SW480 (cell line): ENCODE data around the gene LYSMD2.

Experiments used
- DNase-seq: peaks from one replicate; pipeline ENCODE4 v3.0.0-alpha.2; 2016; ENCODE audit warnings: low spot score

LYSMD2 gene

DNA sequence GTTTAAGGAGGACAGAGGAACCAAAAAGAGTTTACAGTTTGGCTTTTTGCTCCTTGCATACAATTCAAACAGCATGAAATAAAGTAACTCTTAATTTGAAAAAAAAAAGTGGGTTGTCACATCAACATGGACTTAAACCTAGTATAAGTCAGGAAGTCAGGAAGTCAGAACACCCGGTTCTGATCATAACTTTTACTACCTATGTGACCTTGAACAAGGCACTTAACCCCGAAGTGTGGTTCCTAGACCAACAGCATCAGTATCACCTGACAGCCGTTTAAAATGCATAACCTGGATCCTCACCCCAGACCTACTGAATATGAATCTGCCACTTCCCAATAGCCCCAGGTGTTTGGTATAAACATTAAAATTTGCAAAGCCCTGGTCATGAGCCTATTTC is 18.7 kb downstream of the LYSMD2 start:
- no peak for DNase-seq

DNA sequence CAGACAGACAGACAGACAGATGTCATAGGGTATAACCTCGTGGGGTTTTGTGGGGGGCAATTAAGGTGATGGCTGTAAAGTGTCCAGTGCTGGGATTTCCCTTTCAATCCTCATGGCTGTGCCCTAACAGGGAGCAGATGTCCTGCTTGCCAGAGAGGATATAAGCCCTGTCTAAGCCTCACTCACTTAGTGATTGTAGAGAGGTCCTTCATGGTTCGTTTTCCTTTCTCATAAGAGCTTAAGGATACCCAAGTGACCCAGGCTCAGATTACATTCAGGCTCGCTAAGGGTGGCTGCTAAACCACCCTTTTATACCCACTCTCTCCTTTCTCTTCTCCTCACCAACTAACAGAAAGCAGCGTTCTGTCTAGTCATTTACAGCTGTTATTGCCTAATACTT is 19.2 kb downstream of the LYSMD2 start:
- DNase-seq: no peak

DNA sequence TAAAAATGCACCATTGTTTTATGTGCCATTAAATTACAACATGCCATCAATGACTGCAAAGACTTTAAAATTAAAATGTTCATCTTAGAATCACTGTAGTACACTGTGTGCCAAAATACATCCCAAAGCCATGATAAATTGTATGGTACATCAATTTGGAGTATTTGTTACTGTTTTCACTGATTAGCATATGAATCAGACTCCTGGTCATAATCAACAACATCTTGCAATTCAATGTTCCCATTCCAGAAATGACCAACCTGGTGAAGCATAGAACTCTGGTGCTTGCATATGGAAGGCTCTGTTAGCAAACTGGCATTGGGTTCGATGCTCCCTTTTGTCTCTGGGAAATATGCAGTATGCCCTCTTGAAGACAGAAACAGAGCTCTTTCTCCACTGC is 22.5 kb downstream of the LYSMD2 start:
- DNase-seq: no peak

DNA sequence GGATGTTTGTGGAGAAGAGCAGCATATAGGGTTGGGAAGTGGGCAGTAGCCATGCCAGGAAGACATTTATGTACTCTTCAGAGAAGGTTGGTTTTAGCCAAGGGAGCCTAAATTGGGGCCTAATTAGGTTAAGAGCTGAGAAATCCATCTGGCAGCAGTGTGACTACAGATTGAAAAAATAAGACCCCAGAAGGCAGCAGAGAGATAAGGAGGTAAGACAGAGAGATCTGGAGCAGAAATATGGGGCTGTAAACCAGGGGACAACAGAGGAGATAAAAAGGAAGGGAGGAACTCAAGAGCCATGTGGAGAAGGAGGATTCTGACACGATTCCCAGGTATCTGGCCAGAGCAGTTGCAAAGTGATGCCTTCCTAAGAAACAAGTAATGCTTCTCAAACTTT is 23.3 kb downstream of the LYSMD2 start:
- DNase-seq: no peak

DNA sequence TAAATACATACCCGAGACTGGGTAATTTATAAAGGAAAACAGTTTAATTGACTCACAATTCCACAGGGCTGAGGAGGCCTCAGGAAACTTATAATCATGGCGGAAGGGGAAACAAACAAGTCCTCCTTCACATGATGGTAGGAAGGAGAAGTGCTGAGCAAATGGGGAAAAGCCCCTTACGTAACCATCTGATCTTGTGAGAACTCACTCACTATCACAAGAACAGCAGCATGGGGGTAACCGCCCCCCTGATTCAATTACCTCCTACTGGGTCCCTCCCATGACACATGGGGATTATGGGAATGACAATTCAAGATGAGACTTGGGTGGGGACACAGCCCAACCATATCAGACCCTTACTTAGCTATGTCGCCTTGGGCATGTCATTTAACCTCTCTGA is 28.4 kb downstream of the LYSMD2 start:
- DNase-seq: no peak

DNA sequence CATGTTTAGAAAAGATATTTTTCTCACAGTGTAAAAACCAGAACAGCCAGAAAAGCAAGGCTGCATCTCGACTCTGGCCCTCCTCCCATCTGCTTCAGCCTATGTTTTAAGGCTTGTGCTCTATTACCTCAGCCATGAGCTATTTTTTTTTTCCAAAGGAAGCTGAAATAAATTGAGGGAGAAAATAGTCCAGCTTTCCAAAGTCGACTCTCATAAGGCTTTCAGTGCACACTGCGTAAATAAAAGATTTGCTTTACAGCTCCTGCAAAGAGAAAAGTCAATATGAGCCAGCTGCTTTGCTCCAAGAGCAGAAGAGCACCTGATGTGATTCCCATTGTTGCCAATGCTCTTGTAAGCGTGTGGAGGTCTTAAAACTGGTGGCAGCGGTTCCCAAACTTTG is 29.4 kb downstream of the LYSMD2 start:
- DNase-seq: no peak

DNA sequence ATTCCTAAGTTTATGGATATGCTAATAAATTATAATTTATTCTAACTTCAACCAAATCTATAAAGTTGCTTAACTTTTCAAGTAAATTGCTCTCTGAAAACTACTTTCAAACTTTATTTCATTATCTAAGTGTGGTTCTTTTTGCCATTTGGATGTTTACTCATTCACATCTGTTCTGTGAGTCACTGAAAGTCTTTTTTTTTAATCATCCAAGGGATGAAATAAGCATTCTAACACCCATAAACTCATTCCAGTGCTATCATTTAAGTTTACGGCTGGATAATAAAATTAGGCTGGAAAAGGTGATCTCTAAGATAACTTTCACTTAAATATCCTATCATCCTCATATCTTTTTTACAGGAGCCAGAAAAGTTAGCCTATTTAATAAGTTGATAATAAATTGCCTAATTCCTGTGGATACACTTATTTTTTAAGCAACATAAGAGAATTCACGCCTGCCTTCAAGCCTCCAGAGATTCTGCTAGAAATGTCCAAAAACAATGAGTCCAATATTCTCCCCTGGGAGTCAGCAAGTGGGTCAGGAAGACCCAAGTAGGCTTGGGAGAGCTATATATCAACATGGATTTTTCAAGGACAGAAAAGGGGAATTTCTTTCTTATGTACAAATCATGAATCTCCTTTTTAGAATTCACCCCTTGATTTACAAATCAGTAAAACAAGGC is 30.4 kb downstream of the LYSMD2 start:
- DNase-seq: no peak

DNA sequence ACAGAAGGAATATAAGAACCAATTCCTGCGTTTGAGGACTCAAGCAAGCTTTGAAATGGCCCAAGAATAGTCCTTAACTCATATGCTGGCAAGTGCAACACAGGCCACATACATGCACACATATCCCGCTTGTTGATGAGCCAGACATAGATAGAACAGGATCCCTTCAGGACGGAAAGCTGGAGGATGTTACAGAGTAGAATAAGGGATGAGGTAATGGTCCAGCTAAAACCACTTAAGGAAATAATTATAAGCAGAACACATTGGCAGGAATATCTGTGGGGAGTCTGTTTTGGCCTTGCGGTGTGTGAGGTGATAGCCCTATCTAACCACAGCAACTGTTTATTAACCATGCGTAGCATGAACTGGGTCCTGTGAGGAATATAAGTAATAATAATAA is 31.2 kb downstream of the LYSMD2 start:
- DNase-seq: no peak

DNA sequence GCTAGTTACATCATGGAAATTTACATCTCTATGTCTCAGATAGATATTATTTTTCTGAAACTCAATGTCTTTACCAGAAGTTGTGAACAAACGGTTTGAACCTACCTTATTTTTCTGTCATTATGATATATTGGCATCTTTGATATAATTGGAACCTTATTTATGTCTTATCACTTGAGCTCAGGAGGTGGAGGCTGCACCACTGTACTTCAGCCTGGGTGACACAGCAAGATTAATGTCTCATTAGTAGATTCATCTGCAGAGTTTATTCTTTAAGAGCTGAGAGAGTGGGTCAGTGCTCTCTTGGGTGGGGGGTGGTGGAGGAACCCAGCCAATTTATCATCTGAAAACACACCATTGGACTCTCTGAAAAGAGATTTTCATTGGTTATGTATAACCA is 34.7 kb downstream of the LYSMD2 start:
- DNase-seq: no peak

DNA sequence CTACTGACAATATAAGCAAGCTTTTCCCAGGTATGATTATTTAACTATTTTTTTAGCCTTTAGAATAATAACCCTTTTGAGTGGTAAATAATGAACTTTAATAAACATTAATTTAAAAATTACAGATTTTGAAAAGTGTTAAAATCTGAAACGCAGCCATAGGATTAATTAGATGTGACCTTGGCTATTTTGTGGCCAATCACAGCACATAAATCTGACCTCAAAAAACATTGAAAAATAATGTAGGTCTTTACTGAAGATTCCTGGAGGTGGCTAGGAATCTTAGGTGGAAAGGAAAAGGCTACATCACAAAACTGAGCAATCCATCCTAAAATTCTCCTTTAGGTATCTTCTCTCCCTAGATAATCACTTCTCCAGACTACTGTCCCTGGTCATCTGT is 38.1 kb downstream of the LYSMD2 start:
- no peak for DNase-seq

DNA sequence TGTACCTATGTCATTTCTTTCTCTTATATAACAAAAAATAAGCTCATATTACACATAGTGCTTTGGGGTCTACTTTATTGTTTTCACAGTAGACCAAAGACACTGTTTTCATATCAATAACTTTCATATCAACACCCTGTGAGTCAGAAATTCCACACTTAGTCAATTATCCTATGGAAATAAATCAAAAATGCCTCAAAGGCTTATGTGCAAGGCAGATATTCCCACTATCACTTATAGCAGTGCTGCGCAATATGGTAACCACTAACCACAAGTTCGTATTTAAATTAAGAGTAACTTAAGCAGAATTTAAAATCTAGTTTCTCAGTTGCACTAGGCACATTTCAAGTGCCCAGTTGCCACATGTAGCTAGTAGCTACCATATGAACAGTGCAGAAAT is 40.3 kb downstream of the LYSMD2 start:
- DNase-seq: no peak

DNA sequence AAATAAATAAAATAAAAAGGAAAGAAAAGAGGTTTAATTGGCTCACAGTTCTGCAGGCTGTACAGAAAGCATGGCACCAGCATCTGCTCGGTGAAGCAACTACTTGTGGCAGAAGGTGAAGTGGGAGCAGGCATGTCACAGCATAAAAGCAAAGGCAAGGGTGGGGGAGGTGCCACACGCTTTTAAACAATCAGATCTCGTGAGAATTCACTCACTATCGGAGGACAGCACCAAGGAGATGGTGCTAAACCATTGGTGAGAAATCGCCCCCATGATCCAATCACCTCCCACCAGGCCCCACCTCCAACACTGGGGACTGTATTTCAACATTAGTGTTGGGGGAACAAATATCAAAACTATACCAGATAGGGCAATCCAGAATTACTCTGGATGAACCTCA is 40.9 kb downstream of the LYSMD2 start:
- DNase-seq: no peak

DNA sequence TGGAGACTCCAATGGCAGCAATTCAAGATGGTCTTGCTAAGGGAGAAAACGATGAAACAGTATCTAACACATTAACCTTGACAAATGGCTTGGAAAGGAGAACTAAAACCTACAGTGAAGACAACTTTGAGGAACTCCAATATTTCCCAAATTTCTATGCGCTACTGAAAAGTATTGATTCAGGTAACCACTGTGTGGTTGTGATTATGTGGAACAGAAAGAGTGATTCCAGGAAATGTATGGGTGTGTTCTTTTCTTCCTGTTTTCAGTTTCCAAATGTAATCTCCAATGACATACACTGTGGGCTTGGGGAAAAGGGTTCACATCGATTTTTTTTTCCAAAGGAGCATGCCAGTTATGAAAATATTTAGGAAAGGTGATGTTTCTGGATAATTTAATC is 45.3 kb downstream of the LYSMD2 start:
- DNase-seq: no peak

DNA sequence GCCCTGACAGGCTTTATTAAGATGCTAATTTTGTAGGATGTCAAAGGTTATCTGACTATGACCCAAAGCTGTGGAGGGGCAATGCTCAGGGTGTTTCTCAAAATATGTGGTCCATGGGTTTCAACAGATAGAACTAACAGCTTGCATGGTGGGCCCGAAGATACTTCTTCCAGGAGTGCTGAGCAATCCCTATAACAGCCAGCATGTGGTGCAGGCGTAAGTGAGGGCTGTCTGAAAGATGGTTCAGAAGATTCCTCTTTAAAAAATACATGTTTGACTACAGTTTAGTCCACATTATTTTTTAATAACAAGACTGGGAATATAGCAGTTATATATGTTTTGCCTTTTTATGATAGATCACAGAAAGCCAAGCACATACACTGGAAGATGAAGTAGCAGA is 48.6 kb downstream of the LYSMD2 start:
- no peak for DNase-seq

DNA sequence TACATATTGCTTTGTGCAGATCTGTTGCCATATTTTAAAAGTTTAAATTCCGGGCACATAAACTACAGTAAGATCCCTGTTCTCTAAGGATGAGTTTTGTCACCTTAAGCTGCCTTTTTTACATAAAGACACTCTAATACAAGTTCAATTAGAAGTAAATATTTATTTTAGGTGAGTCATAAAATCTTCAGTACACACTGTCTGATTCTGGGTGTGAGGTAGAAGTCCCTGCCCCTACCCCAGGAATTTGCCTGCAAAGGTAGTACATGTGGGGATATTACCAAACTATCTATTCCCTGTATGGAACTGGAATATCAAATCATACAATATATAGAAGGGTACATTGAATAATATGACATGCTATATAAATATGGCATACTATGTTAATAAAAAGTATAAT is 49.9 kb downstream of the LYSMD2 start:
- DNase-seq: no peak

DNA sequence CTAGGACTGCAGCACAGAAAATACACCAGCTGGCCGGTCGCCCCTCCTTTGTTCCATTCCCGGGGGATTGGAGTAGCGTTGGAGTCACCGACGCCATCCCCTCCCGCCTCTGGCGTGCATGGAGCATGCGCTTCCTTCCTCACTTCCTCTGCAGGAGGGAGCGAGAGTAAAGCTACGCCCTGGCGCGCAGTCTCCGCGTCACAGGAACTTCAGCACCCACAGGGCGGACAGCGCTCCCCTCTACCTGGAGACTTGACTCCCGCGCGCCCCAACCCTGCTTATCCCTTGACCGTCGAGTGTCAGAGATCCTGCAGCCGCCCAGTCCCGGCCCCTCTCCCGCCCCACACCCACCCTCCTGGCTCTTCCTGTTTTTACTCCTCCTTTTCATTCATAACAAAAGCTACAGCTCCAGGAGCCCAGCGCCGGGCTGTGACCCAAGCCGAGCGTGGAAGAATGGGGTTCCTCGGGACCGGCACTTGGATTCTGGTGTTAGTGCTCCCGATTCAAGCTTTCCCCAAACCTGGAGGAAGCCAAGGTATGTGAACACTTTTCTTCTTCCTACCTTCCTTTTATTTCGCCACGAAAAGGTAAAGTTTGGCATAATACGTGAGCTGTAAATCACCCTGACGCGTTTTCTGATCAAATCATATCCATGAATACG is 56.0 kb downstream of the LYSMD2 start, which contains the start of gene SCG3:
Gene SCG3 (plus strand): TSS at position 201 of the 661 bp plus-strand sequence. CDS start 253 bp downstream, at position 454.
- peak; percentile 75 for DNase-seq

DNA sequence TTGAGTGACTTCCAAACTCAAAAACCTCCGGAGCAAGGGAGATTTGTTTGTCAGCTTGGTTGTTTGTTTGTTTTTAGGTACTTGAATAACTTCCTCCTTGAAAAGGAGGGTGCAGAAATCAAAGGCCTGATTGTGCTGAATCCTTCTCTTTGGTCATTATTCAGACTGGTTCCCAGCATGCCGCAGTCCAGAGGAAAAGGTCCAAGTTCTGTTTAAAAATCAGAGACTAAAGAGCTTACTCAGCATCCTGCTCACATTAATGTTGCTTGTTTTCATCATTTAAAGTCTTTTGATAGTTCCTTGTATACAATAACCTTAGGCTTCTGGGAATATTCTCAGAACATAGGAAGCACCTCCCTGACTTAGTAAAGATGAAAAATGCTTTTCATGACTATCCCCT is 57.1 kb downstream of the LYSMD2 start:
- DNase-seq: no peak

DNA sequence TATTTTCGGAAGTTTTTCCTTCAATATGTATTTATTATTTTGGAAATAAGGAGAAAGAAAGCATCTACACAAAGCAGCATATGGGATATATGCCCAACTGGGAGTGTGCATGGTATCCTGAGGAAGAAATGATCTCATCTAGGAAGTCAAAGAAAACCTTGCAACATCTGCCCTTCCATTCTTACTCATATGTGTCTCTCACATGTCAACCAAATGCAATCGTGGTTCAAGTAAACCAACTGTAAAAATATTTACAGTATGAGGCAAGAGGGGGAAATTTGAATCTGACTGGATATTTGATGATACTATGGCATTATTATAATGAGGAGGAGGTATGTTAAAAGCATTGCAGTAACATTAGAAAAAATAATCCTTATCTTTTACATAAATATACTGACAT is 59.4 kb downstream of the LYSMD2 start:
- no peak for DNase-seq

DNA sequence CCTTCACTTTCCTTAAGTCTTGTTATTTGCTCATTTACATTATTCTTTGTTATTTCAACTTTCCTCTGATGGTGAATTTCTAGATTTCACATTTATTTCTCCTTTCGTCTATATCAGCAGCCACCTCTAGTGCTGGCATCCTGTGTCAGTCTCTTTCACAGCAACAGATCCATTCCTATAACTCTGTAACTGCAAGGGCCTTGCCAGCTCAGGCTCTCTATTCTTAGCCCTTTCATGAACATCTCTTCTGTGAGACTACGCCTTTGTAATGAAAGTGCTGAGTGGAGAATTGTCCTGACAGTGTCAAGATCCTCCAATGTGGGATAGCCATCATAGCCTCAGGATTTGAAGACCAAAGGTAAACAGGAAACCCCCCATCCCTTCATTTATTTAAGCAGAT is 60.0 kb downstream of the LYSMD2 start:
- DNase-seq: no peak

DNA sequence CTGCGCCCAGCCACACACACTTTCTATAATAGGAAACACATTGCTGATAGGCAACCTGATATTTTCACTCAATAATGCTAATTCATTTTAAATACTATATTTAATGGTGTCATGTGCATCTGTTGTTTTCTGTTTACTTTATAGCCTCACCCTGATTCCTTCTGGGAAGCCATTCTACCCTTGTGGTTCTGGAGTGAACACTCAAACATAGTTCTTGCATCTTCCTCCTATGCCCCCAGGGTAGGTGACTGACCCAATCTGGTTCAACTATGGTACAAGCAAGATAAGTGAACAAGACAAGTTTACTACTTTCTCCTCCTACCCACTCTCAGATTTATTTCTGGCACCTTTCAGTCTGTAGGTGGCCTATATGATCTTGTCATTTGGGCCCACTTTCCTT is 60.4 kb downstream of the LYSMD2 start:
- DNase-seq: no peak

DNA sequence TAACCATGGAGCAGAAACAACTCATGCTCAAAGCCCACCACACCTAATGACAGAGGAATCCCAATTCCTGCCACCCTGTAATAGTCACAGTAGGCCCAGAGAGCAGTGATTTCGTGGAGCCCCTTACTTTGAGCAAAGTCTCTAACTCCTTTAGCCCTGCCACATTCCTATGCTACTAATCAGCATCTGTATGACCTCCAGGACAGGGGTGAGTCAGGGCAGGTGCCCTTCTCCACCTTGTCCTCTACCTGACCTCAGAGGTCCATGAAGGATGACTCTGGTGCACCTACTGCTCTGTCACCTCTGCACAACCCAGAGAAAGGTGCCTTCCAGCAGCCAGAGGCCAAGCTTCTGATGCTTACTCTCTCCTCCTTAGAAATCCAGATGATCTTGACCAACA is 62.2 kb downstream of the LYSMD2 start:
- DNase-seq: no peak
